ENCODE data around the gene DLK1. TPM values are rescaled to one million over a fixed set of nuclear protein-coding genes. Genes with fewer than 3 reads are reported as not detected.

DLK1 gene
- polyA plus RNA-seq, 1 donor from 2014 or later: not detected

DNA sequence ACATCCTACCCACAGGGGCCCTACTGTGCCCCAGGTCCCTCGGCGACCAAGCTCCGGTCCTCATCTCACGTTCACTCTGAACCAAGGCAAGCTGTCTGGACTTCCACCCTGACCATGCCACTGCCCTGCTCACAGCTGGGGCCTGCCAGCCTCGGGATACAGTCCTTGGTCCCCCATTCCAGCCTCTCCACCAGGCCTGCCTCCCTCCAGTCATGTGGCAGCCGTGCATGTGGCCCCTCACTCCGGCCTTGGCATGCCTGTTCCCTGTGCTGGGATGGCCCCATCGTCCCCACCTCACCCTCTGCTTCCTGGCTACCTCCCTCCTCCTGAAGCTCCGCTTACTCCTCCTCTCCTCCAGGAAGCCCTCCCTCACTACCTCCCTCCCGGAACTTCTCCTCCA lies 38.6 kb upstream of the DLK1 start:
- peaks cover 8% of the 10 kb centered on the region for H3K27me3 Mint-ChIP-seq
- H3K27ac Mint-ChIP-seq: no peak overlapping the region
- no peaks in the 10 kb centered on the region for H3K36me3 Mint-ChIP-seq
- H3K4me1 Mint-ChIP-seq: no peaks in the 10 kb centered on the region
- H3K9me3 Mint-ChIP-seq: peaks cover 0 to 2% (median under 1%) of the 10 kb centered on the region in 3 donors
- H3K4me3 Mint-ChIP-seq: no peak overlapping the region

DNA sequence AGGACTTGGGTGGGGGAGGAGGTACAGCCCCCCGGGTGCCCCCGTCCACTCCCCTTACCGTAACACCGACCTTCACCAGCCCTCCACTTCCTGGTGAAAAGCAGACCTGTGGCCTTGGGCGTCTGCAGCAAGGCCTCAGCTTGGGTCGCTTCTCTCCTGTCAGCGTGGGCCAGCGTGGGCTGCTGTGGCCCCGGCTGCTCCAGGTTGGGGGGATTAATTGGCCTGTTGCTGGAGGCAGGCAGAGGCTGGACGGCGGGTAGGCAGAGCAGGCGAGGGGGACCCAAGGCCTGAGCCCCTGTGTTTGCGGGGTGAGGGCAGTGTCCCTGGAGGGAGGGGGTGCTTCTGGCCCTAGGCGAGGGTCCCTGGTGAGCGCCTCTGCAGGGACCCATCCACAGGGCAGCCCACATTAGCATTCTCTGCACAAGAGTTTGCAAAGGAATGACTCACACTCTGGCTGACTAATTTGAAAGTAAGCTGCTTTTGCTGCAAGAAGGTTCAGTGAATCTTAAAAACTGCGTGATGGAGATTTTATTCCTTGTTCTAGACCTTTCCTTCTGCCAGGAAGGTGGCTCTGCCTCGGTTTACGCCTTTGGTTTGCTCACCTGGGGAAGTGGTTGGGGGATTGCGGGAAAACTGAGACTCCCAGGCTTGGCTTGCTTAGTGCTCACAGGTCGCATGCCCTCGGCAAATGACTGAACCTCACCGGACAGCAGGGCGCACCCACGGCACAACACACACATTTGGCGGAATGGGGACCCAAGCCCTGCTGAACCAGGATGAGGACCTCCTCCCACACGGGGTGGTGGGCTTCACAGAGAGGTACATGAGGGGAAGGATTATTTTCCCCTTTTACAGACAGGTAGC lies 37.9 kb upstream of the DLK1 start:
- Mint-ChIP-seq H3K27me3 (peaks cover 8% of the 10 kb centered on the region), H3K4me1 (no peaks in the 10 kb centered on the region), H3K36me3 (no peaks in the 10 kb centered on the region), H3K27ac (no peak overlapping the region), H3K4me3 (no peak overlapping the region), H3K9me3 (peaks cover 0 to 2% (median 0%) of the 10 kb centered on the region in 3 donors)

DNA sequence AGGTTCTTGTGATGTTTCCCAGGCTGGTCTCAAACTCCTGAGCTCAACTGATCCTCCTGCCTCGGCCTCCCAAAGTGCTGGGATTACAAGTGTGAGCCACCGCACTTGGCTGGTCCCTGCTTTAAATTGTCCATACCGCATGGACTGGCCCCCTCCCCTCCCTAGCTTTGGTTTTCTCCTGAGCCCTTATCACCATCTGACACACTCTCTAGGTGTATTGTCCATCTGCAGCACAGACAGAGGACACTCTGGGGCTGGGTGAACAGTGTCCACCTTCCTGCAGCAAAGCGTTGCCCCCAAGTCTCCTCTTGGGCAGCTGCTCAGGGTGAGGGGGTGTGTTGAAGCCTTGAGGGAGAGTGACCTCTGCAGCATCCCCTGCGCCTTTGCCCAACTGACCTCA lies 36.0 kb upstream of the DLK1 start:
- Mint-ChIP-seq H3K4me1 (no peaks in the 10 kb centered on the region), H3K4me3 (no peak overlapping the region), H3K27ac (no peak overlapping the region), H3K36me3 (no peaks in the 10 kb centered on the region), H3K27me3 (peaks cover 13% of the 10 kb centered on the region), H3K9me3 (peaks cover 0 to 2% (median 0%) of the 10 kb centered on the region in 3 donors)

DNA sequence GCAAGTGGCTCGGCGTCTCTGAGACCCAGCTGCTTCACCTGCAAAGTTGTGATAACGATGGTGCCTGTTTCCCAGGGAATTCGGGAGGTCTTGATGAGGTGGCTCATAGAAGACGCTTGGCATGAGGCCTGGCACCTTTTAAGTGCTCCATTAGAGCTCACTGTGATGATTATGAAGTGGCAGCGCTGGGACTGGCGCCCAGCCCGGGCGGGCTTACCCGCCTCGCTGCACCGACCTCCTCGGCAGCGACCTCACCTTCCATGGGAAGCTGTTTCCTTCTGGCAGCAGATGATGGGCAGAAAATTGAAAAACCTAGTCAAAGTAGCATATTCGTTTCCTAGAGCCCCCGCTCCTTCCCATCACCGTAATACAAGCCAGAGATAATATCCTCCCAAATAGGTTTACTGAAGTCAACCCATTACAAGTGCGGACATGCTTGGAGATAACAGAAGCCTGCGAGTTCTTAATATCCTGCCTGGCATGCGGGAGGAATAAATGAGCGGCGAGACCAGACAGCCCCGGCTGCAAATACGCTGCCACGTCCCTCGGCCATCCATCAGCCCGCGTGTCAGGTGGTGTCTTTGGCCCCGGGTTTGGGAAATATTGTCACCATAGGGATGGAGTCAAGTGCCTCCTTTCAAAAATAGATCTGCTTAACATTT lies 35.2 kb upstream of the DLK1 start:
- H3K27me3 Mint-ChIP-seq: peaks cover 13% of the 10 kb centered on the region
- no peaks in the 10 kb centered on the region for H3K36me3 Mint-ChIP-seq
- no peak overlapping the region for H3K4me3 Mint-ChIP-seq
- peaks cover 0 to 2% (median 0%) of the 10 kb centered on the region in 3 donors for H3K9me3 Mint-ChIP-seq
- no peak overlapping the region for H3K27ac Mint-ChIP-seq
- H3K4me1 Mint-ChIP-seq: no peaks in the 10 kb centered on the region

DNA sequence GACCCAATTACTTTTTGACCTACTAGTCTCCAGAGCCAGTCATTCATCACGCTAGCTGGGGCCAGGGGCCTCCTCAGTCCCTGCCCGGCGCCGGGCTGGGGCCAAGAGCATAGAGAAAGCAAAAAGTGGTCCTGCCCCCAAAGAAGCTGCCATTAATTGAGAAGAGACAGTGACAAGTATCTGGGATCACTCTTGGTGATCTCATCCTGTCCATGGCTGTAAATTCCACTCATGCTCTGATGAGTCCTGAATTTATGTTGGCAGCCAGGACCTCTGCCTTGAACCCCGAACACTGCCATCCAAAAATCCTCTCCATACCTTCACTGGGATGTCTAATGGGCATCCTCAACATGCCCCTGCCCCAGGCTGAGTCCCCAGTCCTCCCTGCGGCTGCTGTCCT lies 34.4 kb upstream of the DLK1 start:
- Mint-ChIP-seq H3K27me3 (peaks cover 13% of the 10 kb centered on the region), H3K36me3 (no peaks in the 10 kb centered on the region), H3K9me3 (peaks cover 0 to 2% (median 0%) of the 10 kb centered on the region in 3 donors), H3K27ac (no peak overlapping the region), H3K4me3 (no peak overlapping the region), H3K4me1 (no peaks in the 10 kb centered on the region)

DNA sequence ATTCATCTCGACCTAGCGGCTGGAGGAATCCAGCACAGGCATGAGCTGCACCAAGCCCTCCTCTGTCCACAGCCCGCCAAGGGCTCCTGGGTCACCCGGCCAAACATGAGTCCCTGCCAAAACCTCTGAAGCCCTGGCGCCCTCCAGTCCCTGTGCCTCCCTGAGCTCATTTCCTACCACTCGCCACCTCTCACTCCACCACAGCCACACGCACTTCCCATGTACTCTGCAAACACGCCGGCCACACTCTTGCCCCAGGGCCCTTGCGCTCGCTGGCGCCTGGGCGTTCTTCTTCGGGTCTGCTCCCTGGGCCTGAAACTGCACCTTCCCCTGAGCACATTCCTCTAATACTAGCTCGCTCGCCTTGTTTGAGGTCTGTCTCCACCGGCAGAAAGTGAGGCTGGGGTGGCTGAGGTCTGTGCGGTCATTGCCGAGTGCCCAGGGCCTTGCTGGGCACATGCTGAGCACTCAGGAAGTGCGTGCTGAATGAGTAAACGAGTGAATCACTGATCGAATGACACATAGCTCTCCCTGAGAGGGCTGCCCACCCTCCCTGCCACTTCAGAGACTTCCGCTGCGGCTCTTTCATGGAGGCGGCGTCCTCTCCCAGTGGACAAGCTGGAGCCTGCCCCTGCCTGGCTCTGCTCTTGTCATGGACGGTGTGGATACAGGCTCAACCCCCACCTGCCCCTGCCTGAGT lies 33.7 kb upstream of the DLK1 start:
- H3K9me3 Mint-ChIP-seq: no peaks in the 10 kb centered on the region
- no peak overlapping the region for H3K4me3 Mint-ChIP-seq
- no peaks in the 10 kb centered on the region for H3K4me1 Mint-ChIP-seq
- H3K36me3 Mint-ChIP-seq: no peaks in the 10 kb centered on the region
- H3K27ac Mint-ChIP-seq: no peak overlapping the region
- H3K27me3 Mint-ChIP-seq: peaks cover 13% of the 10 kb centered on the region

DNA sequence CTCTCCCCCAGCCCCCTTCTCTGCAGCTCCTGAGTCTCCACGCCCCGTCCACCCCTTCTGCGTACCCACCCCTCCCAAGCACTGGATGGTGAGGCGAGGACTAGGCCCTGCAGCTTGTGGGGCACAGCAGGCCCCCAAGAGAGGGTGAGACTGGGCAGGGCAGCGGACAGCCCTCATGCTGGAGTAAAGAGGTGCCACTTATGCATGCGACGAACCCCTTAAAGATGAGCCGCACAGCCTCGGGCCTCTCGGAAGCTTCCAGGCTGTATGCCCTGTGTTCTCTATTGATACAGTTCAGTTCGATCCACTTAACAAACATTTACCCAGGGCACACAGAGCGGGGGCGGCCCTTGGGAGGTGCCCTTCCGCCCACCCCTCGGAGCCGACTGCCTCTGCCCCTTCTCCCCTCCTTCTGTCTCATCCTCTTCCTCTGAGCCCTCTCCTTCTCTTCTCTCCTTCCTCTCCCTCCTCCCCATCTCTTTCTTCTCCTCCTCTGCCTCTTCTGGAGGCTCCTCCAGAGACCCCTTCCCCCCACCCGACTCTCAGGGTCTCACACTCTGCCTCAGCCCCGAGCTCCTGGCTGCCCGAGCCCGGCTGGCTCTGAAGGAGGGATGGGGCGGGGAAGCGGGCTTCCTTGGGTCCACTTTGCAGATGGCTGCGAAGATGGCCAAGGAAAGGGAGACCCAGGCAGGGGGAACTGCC lies 32.7 kb upstream of the DLK1 start:
- H3K4me3 Mint-ChIP-seq: no peak overlapping the region
- peaks cover 18% of the 10 kb centered on the region for H3K27me3 Mint-ChIP-seq
- H3K36me3 Mint-ChIP-seq: no peaks in the 10 kb centered on the region
- H3K27ac Mint-ChIP-seq: no peak overlapping the region
- no peaks in the 10 kb centered on the region for H3K9me3 Mint-ChIP-seq
- H3K4me1 Mint-ChIP-seq: no peaks in the 10 kb centered on the region

DNA sequence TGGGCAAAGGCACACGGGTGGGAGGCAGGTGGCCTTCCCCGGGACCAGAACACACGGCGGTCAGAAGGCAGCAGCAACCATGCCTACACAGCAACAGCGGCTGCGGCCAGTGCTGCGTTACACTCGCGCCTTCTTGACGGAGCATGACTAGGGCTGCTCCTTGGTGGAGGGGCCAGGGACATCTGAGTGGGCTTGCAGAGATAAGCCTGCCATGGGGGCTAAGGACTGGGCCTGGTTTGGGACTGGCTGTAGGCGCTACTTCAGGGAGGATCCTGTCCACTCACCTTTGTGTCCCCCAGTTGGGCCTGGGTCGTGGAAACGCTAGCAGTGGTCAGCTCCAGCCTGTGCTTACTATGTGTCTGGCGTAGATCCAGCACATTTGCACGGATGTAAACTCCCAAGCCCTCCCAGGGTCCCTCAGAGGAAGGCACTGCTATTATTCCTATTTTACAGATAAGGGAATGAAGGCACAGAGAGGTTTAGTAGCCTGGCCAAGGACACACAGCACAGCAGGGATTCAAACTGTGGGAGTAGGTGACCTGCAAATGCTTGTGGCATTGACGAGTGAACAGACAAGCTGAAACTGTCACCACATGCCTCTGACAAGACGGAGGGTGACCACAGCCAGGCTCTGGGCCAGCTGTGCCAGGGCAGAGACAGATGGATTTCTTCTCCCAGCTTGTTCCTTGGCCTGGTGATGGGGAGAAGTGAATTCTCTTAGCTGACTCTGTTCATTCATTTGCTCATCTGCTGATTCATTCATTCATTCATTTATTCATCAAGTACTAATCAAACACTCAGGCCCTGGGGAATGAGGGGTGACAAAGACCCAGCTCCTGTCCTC lies 31.9 kb upstream of the DLK1 start:
- no peaks in the 10 kb centered on the region for H3K4me1 Mint-ChIP-seq
- H3K27me3 Mint-ChIP-seq: peaks cover 20% of the 10 kb centered on the region
- no peak overlapping the region for H3K27ac Mint-ChIP-seq
- no peaks in the 10 kb centered on the region for H3K9me3 Mint-ChIP-seq
- no peak overlapping the region for H3K4me3 Mint-ChIP-seq
- no peaks in the 10 kb centered on the region for H3K36me3 Mint-ChIP-seq

DNA sequence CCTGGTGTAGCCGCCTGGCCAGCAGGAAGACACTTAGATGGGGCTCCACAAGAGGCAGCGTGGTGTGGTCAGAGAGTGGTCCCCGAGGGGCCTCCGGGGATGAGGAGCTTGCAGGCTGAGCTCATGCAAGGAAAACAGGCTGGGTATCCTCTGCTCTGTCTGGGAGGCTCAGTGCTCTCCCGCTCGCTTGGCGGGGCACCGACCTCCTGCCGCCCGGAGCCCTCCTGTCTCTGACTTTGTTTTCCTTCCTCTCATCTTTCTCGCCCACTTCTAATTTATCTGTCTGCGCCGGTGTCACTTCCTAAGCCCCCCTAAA lies 31.3 kb upstream of the DLK1 start:
- Mint-ChIP-seq H3K27me3 (peaks cover 19% of the 10 kb centered on the region), H3K27ac (no peak overlapping the region), H3K4me1 (no peaks in the 10 kb centered on the region), H3K9me3 (no peaks in the 10 kb centered on the region), H3K36me3 (no peaks in the 10 kb centered on the region), H3K4me3 (no peak overlapping the region)

DNA sequence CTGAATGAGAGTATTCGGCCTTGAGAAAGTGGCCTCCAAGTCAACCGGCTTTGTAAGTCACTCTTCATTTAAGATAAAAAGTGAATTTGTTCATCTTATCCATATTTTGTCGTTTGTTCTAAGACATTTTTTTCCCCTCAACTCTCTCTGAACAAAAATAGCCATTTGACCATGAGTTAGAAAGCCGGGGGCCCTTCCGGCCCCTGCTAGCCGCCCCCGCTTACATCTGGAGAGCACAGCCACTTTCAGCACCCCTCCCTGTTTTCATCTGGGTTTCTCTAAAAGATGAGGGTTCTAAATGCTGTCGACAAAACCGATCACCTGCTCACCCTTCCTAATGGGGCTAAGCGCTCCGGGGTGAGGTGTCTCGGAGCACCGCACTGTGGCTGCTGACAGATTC lies 30.7 kb upstream of the DLK1 start:
- Mint-ChIP-seq H3K27ac (no peak overlapping the region), H3K36me3 (no peaks in the 10 kb centered on the region), H3K27me3 (peaks cover 20% of the 10 kb centered on the region), H3K9me3 (no peaks in the 10 kb centered on the region), H3K4me3 (no peak overlapping the region), H3K4me1 (no peaks in the 10 kb centered on the region)

DNA sequence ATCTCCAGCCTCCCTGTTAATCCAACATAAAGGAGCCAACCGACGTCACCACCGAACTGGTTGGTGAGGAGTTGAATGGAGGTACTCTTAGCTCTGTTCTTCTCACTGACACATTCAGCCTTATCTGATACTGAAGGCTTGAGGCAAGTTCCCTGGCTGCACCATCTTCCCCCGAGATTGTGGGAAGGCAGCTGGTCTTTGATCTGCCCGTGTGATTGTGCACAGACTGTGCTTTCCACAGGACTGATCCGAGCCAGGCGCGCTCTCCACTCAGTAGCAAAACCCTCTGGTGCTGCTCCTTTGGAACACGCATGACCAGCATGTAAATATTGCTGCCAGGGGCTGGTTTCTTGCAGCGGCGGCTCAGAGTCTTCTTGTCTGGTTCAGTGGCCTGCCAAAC lies 30.1 kb upstream of the DLK1 start:
- Mint-ChIP-seq H3K9me3 (no peaks in the 10 kb centered on the region), H3K4me3 (no peak overlapping the region), H3K27me3 (peaks cover 19% of the 10 kb centered on the region), H3K36me3 (no peaks in the 10 kb centered on the region), H3K4me1 (no peaks in the 10 kb centered on the region), H3K27ac (no peak overlapping the region)

DNA sequence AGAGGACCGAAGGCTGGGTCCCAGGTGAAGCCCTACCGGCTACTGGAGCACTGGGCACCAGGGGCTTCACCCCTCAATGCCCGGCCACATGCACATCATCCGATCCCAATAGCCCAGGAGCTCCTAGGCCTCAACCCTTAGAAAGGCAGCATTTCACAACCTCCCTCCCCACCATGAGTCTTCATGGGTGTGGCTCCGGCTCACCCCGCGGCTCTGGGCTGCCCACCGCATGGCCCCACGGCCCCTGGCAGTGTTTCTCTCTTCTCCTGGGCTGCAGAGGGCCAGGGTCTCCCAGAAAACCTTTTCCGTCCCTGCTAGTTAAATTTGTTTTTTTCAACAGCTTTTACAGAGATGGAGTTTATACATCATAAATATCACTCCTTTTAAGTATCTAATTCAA lies 28.6 kb upstream of the DLK1 start:
- Mint-ChIP-seq H3K9me3 (no peaks in the 10 kb centered on the region), H3K36me3 (no peaks in the 10 kb centered on the region), H3K27ac (no peak overlapping the region), H3K4me3 (no peak overlapping the region), H3K4me1 (no peaks in the 10 kb centered on the region), H3K27me3 (peaks cover 19% of the 10 kb centered on the region)

DNA sequence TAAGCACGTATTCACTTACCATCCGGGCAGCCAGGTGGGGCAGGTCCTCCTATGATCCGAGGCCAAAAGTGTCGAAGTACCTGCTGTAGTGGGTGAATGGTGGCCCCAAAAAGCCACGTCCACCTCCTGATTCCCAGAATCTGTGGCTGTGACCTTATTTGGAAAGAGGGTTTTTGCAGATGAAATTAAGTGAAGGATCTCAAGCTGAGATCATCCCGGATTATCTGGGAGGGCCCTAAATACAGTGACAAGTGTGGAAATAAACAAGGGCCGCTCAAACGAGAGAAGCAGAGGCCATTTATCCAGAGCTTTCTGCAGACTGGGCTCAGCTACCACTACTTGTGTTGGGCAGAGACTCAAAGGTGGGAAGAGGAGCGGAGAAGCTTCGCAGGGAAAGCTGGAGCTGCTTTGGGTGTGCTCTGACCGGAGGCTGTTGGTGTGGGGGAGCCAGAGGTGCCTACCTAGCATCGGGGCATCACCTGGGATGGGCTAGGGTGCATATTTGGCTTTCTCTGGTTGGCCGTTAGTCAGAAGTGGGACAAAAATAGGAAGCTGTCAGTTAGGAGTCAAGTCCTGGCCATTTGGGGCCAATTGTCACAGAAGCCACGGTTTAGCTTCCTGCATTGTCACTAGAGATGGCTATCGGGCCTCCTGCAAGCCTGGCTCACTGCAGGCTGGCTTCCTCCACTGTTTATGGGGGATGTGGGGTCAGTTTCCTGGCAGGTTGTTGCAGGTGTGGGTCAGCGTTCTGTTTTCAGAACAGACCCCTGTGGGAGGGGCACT lies 27.8 kb upstream of the DLK1 start:
- Mint-ChIP-seq H3K27ac (peak overlapping the region in 2 of 3 donors; percentile 85 to 86), H3K27me3 (peaks cover 19% of the 10 kb centered on the region), H3K9me3 (no peaks in the 10 kb centered on the region)

DNA sequence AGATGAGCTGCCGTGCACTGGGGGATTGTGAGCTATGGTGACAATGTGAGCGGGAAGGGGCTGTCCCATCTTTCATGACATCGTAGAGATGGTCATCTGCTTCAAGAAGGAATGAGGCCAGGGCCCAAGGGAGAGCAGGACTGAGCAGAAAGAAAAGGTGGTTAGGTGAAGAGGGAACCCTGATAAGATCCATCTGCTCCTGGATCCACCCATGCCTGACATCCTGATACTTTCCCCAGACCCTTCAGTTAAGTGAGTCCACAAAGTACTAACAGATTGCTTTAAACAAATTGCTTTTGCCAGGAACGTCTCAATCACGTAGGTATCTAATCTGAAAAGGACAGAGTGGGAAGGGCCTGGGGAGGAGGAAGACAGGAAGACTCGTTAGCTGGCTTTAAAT lies 25.4 kb upstream of the DLK1 start:
- H3K27me3 Mint-ChIP-seq: peaks cover 15% of the 10 kb centered on the region
- H3K27ac Mint-ChIP-seq: no peak overlapping the region
- no peaks in the 10 kb centered on the region for H3K4me1 Mint-ChIP-seq
- H3K4me3 Mint-ChIP-seq: no peak overlapping the region
- H3K36me3 Mint-ChIP-seq: no peaks in the 10 kb centered on the region
- peaks cover 0 to 2% (median 0%) of the 10 kb centered on the region in 3 donors for H3K9me3 Mint-ChIP-seq

More for the DNA sequence above, 27.8 kb upstream of the DLK1 start:
- H3K4me3 Mint-ChIP-seq: no peak overlapping the region
- no peaks in the 10 kb centered on the region for H3K36me3 Mint-ChIP-seq
- no peaks in the 10 kb centered on the region for H3K4me1 Mint-ChIP-seq

All from IgD-negative memory B cell (primary cell).